Gastrocnemius medialis (tissue), 4 donors: ENCODE measurements around the gene PGS1.
A peak's percentile ranks its signal among the peaks of the same experiment; 100 is the strongest.

ENCODE experiments used
- POLR2A ChIP-seq, 2 donors: fragments of 450-650 bp; IDR thresholded peaks; one replicate each; pipeline ENCODE4 v1.6.1; 2017; ENCODE audit warnings: antibody characterized with exemption in 2 of 2, mild to moderate bottlenecking in 2 of 2, moderate library complexity in 2 of 2
- TF ChIP-seq, protein P1 (sequence below), 5 experiments: fragments of 450-650 bp in 3 of 5; fragments of 200-600 bp in 2 of 5; sonication (generic) in 2 of 5; IDR thresholded peaks in 4 of 5; conservative IDR thresholded peaks in 1 of 5; 1 replicate in 4 of 5; 2 replicates in 1 of 5; pipeline ENCODE4 v1.5.1; 2016 to 2019; ENCODE audit warnings: antibody characterized with exemption in 5 of 5, mild to moderate bottlenecking in 3 of 5, moderate library complexity in 3 of 5

DNA sequence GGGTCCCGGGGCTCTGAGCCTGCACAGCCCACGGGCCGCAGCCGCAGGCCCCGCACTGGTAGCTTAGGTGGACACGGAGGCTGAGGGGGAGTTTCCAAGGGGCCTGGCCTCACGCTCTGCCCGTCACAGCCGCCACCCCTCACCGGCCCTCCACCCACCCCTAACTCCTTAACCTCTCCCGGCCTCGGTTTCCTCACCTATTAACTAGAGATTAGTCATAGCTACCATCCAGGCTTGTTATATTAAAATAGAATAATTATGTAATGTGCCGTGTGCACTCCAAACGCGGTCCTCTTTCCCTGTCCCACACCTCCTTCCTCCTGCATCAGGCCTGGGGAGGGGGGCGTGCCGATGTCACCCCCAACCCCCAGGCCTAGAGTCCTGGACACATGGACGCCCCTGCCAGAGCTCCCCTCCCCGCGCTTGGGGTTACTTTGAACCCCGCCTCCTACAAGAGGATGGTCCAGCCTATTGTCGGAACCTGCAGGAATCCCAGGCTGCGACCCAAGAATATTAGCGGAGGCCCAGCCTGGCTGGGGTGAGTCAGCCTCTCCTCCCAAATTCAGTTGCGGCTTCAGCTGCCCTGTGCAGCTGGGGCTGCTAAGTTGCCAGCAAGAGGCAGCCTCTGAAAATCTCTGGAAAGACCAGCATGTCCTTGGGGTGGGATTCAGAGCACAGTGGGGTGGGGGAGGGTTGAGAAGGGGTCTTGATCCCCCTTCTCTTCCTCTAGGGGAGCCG is 35.8 kb upstream of the PGS1 start:
- TF ChIP-seq POLR2A (IDR thresholded peaks at IDR 0.05) = peak in 1 of 2 donors; percentile 16
- TF ChIP-seq, protein P1, sequence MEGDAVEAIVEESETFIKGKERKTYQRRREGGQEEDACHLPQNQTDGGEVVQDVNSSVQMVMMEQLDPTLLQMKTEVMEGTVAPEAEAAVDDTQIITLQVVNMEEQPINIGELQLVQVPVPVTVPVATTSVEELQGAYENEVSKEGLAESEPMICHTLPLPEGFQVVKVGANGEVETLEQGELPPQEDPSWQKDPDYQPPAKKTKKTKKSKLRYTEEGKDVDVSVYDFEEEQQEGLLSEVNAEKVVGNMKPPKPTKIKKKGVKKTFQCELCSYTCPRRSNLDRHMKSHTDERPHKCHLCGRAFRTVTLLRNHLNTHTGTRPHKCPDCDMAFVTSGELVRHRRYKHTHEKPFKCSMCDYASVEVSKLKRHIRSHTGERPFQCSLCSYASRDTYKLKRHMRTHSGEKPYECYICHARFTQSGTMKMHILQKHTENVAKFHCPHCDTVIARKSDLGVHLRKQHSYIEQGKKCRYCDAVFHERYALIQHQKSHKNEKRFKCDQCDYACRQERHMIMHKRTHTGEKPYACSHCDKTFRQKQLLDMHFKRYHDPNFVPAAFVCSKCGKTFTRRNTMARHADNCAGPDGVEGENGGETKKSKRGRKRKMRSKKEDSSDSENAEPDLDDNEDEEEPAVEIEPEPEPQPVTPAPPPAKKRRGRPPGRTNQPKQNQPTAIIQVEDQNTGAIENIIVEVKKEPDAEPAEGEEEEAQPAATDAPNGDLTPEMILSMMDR (IDR thresholded peaks at IDR 0.05 in 4 of 5, conservative IDR thresholded peaks at IDR 0.05 in 1 of 5) = no peak
